OCI-LY7 (cell line): ENCODE measurements around the gene SLC22A4. TPM values are rescaled to one million over a fixed set of nuclear protein-coding genes. Genes with fewer than 3 reads are reported as not detected.

Experiments
- BruUV-seq: library from RNA; stranded (reverse); fragments of 400-500 nt; replicated peaks from 2 replicates; lab custom pipeline; 2021; lab: Mats Ljungman, UMichigan
- CTCF ChIA-PET: fragments of 300-600 bp; sonication (Branson Sonifier 250); formaldehyde crosslinking; loops from one replicate; lab custom pipeline; 2022; ENCODE audit warnings: antibody characterized with exemption; ENCODE audit not compliant: unreplicated experiment; lab: Charles Lee
- POLR2A ChIA-PET: fragments of 300-600 bp; sonication (Branson Sonifier 250); formaldehyde crosslinking; loops from one replicate; lab custom pipeline; 2022; ENCODE audit warnings: antibody characterized with exemption; lab: Charles Lee
- DNase-seq: peaks from one replicate; pipeline ENCODE4 v3.0.0-alpha.2; 2015; ENCODE audit warnings: low spot score
- H2AFZ ChIP-seq: fragments of 200-600 bp; sonication (generic), shearing (Covaris generic); 2 replicates; pipeline ENCODE4 v1.6.1; 2014; ENCODE audit warnings: mild to moderate bottlenecking, antibody characterized with exemption, low read length, moderate library complexity
- H3K27ac ChIP-seq: fragments of 200-600 bp; sonication (generic); 2 replicates; pipeline ENCODE4 v1.5.1; 2014; ENCODE audit warnings: mixed run types, low read depth, mild to moderate bottlenecking, moderate library complexity, low read length, inconsistent platforms; ENCODE audit not compliant: poor library complexity, severe bottlenecking
- H3K36me3 ChIP-seq: fragments of 200-600 bp; sonication (generic); 2 replicates; pipeline ENCODE4 v1.6.1; 2014; ENCODE audit warnings: mild to moderate bottlenecking, antibody characterized with exemption, low read length, moderate library complexity, mixed read lengths; ENCODE audit not compliant: insufficient read depth
- H3K4me1 ChIP-seq: fragments of 200-600 bp; sonication (generic); 2 replicates; pipeline ENCODE4 v1.5.1; 2014; ENCODE audit warnings: mild to moderate bottlenecking, low read length; ENCODE audit not compliant: insufficient read depth, poor library complexity, severe bottlenecking
- H3K4me2 ChIP-seq: fragments of 200-600 bp; sonication (generic); 2 replicates; pipeline ENCODE4 v1.6.1; 2014; ENCODE audit warnings: mild to moderate bottlenecking, low read length
- H3K4me3 ChIP-seq: fragments of 200-600 bp; sonication (generic); 2 replicates; pipeline ENCODE4 v1.5.1; 2014; ENCODE audit warnings: mild to moderate bottlenecking, low read depth, low read length; ENCODE audit not compliant: poor library complexity, severe bottlenecking
- H3K79me2 ChIP-seq: fragments of 200-600 bp; sonication (generic); 2 replicates; pipeline ENCODE4 v1.6.1; 2016; ENCODE audit warnings: low read depth, mild to moderate bottlenecking, low read length, moderate library complexity, mixed read lengths; ENCODE audit not compliant: insufficient read depth
- H3K9me2 ChIP-seq: fragments of 200-600 bp; sonication (generic); 2 replicates; pipeline ENCODE4 v1.6.1; 2016; ENCODE audit warnings: mild to moderate bottlenecking, low read length, mixed read lengths; ENCODE audit not compliant: insufficient read depth
- H3K9me3 ChIP-seq: fragments of 200-600 bp; sonication (generic); 2 replicates; pipeline ENCODE4 v1.6.1; 2014; ENCODE audit warnings: mild to moderate bottlenecking, mixed run types, low read length, mixed read lengths
- H4K20me1 ChIP-seq: fragments of 200-600 bp; sonication (generic); 2 replicates; pipeline ENCODE4 v1.6.1; 2014; ENCODE audit warnings: mild to moderate bottlenecking, antibody characterized with exemption, low read length, moderate library complexity, mixed read lengths; ENCODE audit not compliant: insufficient read depth
- CTCF ChIP-seq: fragments of 200-600 bp; sonication (generic); conservative IDR thresholded peaks from 2 replicates; pipeline ENCODE4 v1.5.1; 2014; ENCODE audit warnings: mild to moderate bottlenecking, antibody characterized with exemption, low read length, moderate library complexity, mixed read lengths
- EZH2phosphoT487 ChIP-seq: fragments of 200-600 bp; sonication (generic); IDR thresholded peaks from 2 replicates; pipeline ENCODE4 v1.6.1; 2018; ENCODE audit warnings: low read depth, borderline replicate concordance, mild to moderate bottlenecking, mixed run types, antibody characterized with exemption, low read length, moderate library complexity, mixed read lengths
- intact Hi-C: fragments of 100-400 bp; cut with micrococcal nuclease; formaldehyde crosslinking; loops from one replicate; pipeline ENCODE4 v1.10.0; 2022; ENCODE audit not compliant: unreplicated experiment
- total RNA-seq, 2 experiments: library from RNA; depleted of rRNA in 1 of 2; stranded (reverse); fragments of >200 nt in 1 of 2; shearing (Covaris generic) in 1 of 2; gene quantifications; 2 replicates each; pipeline ENCODE4 v1.2.3, GENCODE V29; 2014 to 2022

Gene SLC22A4
- total RNA-seq, 2 experiments from 2014 or later, result not detected

- Histone ChIP-seq H3K9me2 (no peaks in the 10 kb centered on the region), H3K9me3 (no peaks in the 10 kb centered on the region), H3K27ac (no peak overlapping the region), H3K79me2 (no peaks in the 10 kb centered on the region), H3K4me2 (no peak overlapping the region), H2AFZ (no peak overlapping the region), H4K20me1 (no peaks in the 10 kb centered on the region), H3K4me3 (no peak overlapping the region), H3K36me3 (no peaks in the 10 kb centered on the region), H3K4me1 (no peaks in the 10 kb centered on the region)
- TF ChIP-seq CTCF (no peak), EZH2phosphoT487 (no peak)
- DNase-seq, result no peak
- ChIA-PET CTCF (no interaction called here), POLR2A (interaction anchor here (0.8 to 1.0 kb wide), 2 partner anchors 14 to 33 kb away, joined by 3 to 4 read pairs; no protein-coding TSS in a partner anchor)
- BruUV-seq, result no TSS peak
- intact Hi-C loops, result no loop called here
Observed at GRCh38 chr5:132334812-132335211, 40.6 kb downstream of the SLC22A4 start.

GRCh38 chr5:132335402-132335801 is 41.2 kb downstream of the SLC22A4 start:
- Histone ChIP-seq H3K4me1 (no peaks in the 10 kb centered on the region), H3K9me3 (no peaks in the 10 kb centered on the region), H3K27ac (no peak overlapping the region), H3K36me3 (no peaks in the 10 kb centered on the region), H3K4me3 (no peak overlapping the region), H3K4me2 (no peak overlapping the region), H2AFZ (no peak overlapping the region), H3K79me2 (no peaks in the 10 kb centered on the region), H3K9me2 (no peaks in the 10 kb centered on the region), H4K20me1 (no peaks in the 10 kb centered on the region)
- DNase-seq, result no peak
- ChIA-PET POLR2A (interaction anchor here (0.8 kb wide), 1 partner anchor 33 kb away, joined by 3 read pairs; no protein-coding TSS in a partner anchor), CTCF (no interaction called here)
- no TSS peak for BruUV-seq
- TF ChIP-seq CTCF (no peak), EZH2phosphoT487 (no peak)
- intact Hi-C loops, result no loop called here

GRCh38 chr5:132339502-132339901 is 45.3 kb downstream of the SLC22A4 start:
- Histone ChIP-seq H3K4me2 (no peak overlapping the region), H3K4me3 (no peak overlapping the region), H3K27ac (no peak overlapping the region), H3K36me3 (no peaks in the 10 kb centered on the region), H3K9me2 (no peaks in the 10 kb centered on the region), H2AFZ (no peak overlapping the region), H4K20me1 (no peaks in the 10 kb centered on the region), H3K4me1 (no peaks in the 10 kb centered on the region), H3K9me3 (no peaks in the 10 kb centered on the region), H3K79me2 (no peaks in the 10 kb centered on the region)
- DNase-seq, result no peak
- TF ChIP-seq CTCF (no peak), EZH2phosphoT487 (no peak)
- ChIA-PET POLR2A (interaction anchor here (0.7 kb wide), 1 partner anchor 220 kb away, joined by 3 read pairs; no protein-coding TSS in a partner anchor), CTCF (no interaction called here)
- intact Hi-C loops, result no loop called here
- no TSS peak for BruUV-seq
